Esophagus squamous epithelium (tissue), 4 donors: ENCODE results near the gene PPP2R5C.

Source experiments
- CTCF ChIP-seq, 6 experiments: fragments of 450-650 bp in 4 of 6; fragments of 200-600 bp in 2 of 6; sonication (generic) in 2 of 6; IDR thresholded peaks; one replicate each; pipeline ENCODE4 v1.5.1; 2016 to 2019; ENCODE audit warnings: antibody characterized with exemption in 6 of 6, mild to moderate bottlenecking in 4 of 6, moderate library complexity in 4 of 6
- POLR2A ChIP-seq, 4 donors: fragments of 450-650 bp; IDR thresholded peaks; one replicate each; pipeline ENCODE4 v1.6.1; 2017; ENCODE audit warnings: antibody characterized with exemption in 4 of 4, mild to moderate bottlenecking in 4 of 4, moderate library complexity in 3 of 4

- no peak for TF ChIP-seq CTCF (IDR thresholded peaks at IDR 0.05)
- peak in 1 of 4 donors; percentile 65 for TF ChIP-seq POLR2A (IDR thresholded peaks at IDR 0.05)
Measured at GRCh38 chr14:101823511-101824120, 62.1 kb downstream of the PPP2R5C start.
